Measurements from ENCODE around the gene TCERG1.

The TCERG1 gene

GRCh38 chr5:146427619-146427997 is 19.5 kb upstream of the TCERG1 start:
- H3K4me3 ChIP-seq (replicated peaks in 1 of 2; ENCODE audit: low read depth in 2 of 2, low read length in 2 of 2) = no peak overlapping the region
- no peak for DNase-seq (ENCODE audit: low read depth in 2 of 2)
- TF ChIP-seq, protein P1, sequence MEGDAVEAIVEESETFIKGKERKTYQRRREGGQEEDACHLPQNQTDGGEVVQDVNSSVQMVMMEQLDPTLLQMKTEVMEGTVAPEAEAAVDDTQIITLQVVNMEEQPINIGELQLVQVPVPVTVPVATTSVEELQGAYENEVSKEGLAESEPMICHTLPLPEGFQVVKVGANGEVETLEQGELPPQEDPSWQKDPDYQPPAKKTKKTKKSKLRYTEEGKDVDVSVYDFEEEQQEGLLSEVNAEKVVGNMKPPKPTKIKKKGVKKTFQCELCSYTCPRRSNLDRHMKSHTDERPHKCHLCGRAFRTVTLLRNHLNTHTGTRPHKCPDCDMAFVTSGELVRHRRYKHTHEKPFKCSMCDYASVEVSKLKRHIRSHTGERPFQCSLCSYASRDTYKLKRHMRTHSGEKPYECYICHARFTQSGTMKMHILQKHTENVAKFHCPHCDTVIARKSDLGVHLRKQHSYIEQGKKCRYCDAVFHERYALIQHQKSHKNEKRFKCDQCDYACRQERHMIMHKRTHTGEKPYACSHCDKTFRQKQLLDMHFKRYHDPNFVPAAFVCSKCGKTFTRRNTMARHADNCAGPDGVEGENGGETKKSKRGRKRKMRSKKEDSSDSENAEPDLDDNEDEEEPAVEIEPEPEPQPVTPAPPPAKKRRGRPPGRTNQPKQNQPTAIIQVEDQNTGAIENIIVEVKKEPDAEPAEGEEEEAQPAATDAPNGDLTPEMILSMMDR (IDR thresholded peaks at IDR 0.05; ENCODE audit: low read depth, low read length) = no peak

- TF ChIP-seq, protein P1 (IDR thresholded peaks at IDR 0.05; ENCODE audit: low read depth, low read length) = no peak
- H3K4me3 ChIP-seq (replicated peaks in 1 of 2; ENCODE audit: low read depth in 2 of 2, low read length in 2 of 2) = no peak overlapping the region
- DNase-seq (ENCODE audit: low read depth in 2 of 2) = no peak
Measured at GRCh38 chr5:146428658-146429057, 18.5 kb upstream of the TCERG1 start.

GRCh38 chr5:146440353-146440752 is 6.8 kb upstream of the TCERG1 start:
- TF ChIP-seq, protein P1 (IDR thresholded peaks at IDR 0.05; ENCODE audit: low read depth, low read length) = no peak
- H3K4me3 ChIP-seq (replicated peaks in 1 of 2; ENCODE audit: low read depth in 2 of 2, low read length in 2 of 2) = no peak overlapping the region
- DNase-seq (ENCODE audit: low read depth in 2 of 2) = no peak

GRCh38 chr5:146440870-146441495 is 6.2 kb upstream of the TCERG1 start:
- no peak overlapping the region for H3K4me3 ChIP-seq (replicated peaks in 1 of 2; ENCODE audit: low read depth in 2 of 2, low read length in 2 of 2)
- DNase-seq (ENCODE audit: low read depth in 2 of 2) = peak in 1 of 2 donors; percentile 7
- TF ChIP-seq, protein P1 (IDR thresholded peaks at IDR 0.05; ENCODE audit: low read depth, low read length) = no peak

GRCh38 chr5:146441896-146442295 is 5.2 kb upstream of the TCERG1 start:
- TF ChIP-seq, protein P1 (IDR thresholded peaks at IDR 0.05; ENCODE audit: low read depth, low read length) = no peak
- DNase-seq (ENCODE audit: low read depth in 2 of 2) = peak in 1 of 2 donors; percentile 31
- no peak overlapping the region for H3K4me3 ChIP-seq (replicated peaks in 1 of 2; ENCODE audit: low read depth in 2 of 2, low read length in 2 of 2)

DNA sequence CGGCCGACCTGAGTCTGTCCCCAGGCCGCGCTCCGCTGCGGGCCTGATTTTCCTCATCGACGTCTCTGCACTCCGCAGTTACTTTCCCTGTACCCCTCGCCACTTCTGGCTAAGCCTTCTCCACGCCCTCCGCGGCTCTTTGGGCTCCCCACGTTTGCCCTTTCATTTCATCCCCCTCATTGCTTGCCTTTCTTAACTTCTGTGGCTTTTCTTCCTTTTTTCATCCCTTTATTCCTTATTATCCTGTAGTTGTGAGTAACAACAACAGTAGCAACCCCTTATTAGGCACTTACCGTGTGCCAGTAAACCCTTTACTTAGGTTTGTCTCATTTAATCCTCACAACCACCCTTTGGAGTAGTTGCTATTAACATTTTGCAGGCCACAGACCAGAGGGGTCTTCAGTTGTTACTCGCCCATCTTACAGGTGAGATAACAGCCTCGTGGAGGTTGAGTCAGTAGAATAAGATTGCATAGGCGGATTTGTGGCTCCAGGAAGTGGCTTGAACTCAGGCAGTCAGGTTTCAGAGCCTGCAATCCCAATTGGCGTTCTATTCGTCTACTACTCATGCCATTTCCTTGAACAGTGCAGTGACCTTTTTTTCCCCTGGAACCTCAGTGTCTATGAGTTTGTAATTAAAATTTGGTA is 724 bp downstream of the TCERG1 start:
- H3K4me3 ChIP-seq (replicated peaks in 1 of 2; ENCODE audit: low read depth in 2 of 2, low read length in 2 of 2) = peak overlapping the region; percentile 96 to 99
- peak; percentile 35 to 60 for DNase-seq (ENCODE audit: low read depth in 2 of 2)
- TF ChIP-seq, protein P1 (IDR thresholded peaks at IDR 0.05; ENCODE audit: low read depth, low read length) = no peak
